Measurements from ENCODE around the gene ZNF254.

DNA sequence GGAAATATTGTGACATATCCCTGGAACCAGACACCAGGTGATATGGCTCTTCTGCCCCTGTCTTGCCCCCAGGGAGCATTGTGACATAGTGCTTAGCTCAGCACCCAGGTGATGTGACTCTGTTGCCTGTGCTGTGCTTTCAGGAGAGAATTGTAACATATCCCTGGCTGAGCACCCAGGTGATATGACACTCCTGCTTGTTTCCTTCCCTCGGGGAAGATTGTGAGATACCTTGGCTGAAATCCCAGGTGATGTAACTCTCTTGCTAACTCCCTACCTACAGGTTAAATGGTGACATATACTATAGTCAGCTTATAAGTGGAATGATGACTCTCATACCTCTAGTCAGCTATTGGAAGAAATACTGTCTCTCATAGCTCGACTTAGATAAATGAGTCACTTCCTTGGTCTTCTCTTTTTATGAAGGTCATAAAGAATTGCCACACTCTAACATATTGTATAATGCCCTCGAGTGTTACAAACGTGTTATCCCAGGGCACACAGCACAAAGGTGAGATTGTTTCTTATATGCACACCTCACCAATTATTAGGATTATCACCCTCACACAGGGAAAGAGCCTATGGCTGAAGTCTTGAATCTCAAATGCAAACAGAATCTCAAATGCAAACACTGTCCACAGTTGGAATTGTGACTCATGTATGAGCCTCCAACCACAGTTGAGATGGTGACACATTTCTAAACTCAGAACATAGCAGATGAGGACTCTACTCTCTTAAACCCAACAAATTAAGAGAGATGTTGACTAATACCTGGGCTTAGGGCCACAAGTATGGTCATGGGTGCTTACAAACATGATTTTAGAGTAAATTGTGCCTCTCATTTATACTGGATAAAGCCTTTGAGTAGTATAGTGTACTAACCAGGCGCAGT, 32.7 kb upstream of the ZNF254 start:
- no peak for TF ChIP-seq CTCF (IDR thresholded peaks at IDR 0.05; ENCODE audit: poor library complexity, severe bottlenecking)
- no peak for TF ChIP-seq EZH2 (IDR thresholded peaks at IDR 0.05; ENCODE audit: borderline replicate concordance, insufficient read depth, low read length, poor library complexity, severe bottlenecking)
- TF ChIP-seq RAD21 (conservative IDR thresholded peaks at IDR 0.05) = no peak
- no peak for TF ChIP-seq MXI1 (conservative IDR thresholded peaks at IDR 0.05; ENCODE audit: poor library complexity, severe bottlenecking)
- no peak for TF ChIP-seq POLR2AphosphoS5 (IDR thresholded peaks at IDR 0.05)

All from neural cell (in vitro differentiated cells).